HTERT RPE-1 (cell line): ENCODE results near the gene PPP1CA.

Experiments
- in situ Hi-C: fragments of 300-500 bp; cut with MboI; formaldehyde crosslinking; loops from 4 replicates; pipeline ENCODE4 v1.14.3; 2020; ENCODE audit warnings: low sequenced_read_pairs

PPP1CA gene

GRCh38 chr11:67418476-67419281, 17.0 kb upstream of the PPP1CA start:
- in situ Hi-C loops = no loop called here

DNA sequence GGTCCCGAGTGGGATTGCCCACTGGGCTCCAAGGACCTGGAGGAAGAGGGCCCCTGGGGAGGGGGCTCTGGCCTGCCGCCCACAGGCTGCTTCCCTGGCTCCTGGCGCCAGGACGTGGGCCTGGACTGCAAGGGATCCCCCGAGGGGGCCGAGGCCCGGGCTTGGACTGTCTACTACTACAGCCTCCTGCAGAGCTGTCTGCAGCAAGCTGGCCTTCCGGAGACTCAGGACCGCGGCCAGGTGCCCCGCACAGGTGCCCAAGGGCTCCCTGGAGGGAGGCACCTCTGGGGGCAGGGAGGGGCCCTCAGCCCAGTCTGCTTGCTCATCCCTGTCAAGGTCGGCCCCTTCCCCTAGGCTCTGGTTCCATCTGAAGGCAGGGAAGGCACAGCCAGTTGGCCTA, 15.8 kb upstream of the PPP1CA start:
- in situ Hi-C loops = no loop called here

DNA sequence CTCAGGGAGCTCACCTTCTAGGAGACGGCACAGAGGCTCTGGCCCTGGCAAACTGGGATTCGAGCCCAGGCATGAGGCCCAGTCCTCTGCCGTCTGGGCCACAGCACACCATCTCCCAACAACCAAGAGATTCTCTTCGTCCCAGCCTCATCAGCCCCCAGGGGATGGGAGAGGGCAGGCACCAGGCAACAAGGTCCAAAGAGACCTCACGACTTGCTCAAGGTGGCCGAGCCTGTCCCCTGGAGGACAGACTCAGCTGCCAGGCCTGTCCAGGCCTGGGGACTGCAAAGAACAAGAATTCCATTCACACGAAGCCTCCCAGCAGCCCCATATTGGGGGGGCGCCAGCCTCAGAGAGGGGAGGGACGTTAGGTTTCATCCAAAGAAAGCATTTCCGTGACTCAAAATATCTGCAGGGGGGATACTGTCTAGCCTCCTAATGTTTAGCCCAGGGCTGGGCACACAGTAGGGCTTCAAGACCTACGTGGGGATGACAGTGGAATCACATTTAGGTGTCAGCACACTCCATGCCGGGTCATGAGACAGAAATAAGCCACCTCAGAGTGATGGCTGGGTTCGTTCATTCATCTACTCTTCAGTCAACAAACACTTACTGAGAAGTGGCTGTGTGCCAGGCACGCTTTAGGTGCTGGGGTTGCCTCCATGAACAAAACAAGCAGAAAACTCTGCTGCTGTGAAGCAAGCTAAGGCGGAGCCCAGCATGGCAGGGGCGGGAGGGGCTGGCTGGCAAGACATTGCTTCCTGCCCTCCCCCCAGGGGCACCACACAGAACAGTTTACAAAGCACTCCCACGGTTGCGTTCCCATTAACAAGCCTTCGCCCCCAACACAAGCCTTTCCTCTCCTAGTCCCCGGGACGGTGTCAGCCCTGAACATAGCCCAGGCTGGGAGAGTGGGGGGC, 15.0 kb upstream of the PPP1CA start:
- in situ Hi-C loops = no loop called here

- in situ Hi-C loops = no loop called here
These were observed 14.0 kb upstream of the PPP1CA start, which contains the start of gene CARNS1 for GRCh38 chr11:67415501-67416304. CARNS1 (plus strand) TSS chr11:67415678; CDS start chr11:67416200, 522 bp downstream.

GRCh38 chr11:67413266-67413849, 11.7 kb upstream of the PPP1CA start:
- in situ Hi-C loops = no loop called here

DNA sequence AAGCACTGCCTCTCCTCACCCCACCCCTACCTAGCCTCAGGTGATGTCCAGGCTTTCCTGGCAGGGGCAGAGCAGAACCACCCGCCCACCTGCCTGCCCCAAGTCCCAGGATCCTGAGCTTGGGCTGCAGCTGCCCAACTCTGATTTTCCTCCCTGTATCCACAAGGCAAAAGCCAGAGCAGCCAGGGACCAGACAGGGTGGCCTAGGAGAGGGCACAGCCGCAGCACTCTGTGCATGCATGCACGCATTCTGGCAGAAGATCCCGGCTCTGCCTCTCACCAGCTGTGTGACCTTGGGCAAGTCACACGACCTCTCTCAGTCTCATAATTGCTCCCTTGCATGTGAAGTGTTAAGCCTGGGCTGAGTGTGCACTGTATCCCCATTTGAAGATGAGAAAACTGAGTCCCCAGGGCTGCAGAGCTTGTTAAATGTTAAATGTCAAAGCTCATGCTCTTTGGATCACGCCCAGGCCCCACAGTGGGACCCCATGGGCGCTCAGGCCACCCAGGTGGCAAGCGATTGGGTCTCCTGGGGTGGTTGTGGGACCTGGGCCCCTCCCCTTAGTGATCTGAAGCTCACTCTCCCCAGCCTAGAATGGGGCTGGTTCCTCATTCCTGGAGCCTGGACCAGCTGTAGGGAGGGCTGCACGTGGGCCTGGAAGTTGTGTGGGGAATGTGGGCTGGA, 11.0 kb upstream of the PPP1CA start:
- in situ Hi-C loops = no loop called here

- in situ Hi-C loops = no loop called here
These were observed 10.1 kb upstream of the PPP1CA start for GRCh38 chr11:67411785-67412152.

DNA sequence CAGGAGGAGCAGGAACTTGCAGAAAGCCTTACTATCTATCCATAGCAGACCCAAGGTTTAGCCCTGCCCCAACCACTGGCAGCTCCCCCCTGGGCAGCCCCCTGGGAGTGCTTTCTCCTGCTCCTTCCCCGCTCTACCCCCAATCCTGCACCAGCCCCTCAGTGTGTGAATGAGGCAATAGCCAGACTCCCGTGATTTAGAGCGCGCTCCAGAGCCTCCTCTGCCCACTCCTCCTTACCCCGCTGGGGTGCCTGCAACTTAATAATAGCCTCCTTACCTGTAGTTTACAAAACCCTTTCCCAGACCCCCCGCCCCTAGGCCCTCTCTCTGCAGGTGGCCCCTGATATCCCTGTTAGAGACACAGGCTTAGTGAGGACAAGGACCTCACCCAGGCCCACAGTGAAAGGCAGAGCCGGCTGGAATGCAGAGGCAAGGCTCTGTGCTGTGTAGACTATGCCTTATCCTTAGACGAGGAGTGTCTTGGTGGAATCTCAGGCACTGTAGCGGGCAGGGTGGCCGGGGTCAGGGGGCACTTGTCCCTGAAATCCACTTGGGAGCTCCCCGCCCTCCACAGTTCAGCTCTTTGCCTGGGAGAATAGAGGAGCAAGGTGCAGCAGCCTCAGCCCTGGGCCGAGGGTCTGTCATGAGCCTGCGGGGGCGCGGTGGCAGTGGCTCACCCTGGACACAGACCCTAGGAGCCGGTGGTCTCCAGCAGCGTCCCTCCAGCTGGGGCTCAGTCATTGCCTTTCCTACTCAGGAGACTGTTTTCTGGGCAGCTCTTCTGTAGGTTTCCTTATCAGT, 9.5 kb upstream of the PPP1CA start:
- in situ Hi-C loops = no loop called here

DNA sequence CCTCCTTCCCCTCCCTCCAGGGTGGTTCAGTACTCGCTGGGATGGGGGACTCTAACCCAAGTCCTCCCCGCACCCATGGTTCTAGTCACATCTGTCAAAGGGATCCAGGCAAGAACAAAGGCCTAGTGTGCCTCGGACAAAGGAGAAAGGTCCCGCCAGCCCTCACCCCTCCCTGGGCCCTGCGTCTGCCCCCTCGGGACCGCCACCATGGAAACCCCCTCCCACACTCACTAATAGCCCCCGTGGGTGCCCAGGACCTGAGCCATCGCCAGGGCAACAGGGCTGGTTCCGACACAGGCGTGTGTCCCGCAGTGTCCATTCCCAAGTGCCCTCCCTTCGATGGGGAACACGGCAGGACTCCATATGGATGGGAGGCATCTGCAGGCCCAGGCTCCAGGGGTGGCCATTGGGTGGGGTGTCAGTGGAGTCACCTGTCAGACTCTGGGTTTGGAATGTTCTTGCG, 8.7 kb upstream of the PPP1CA start:
- in situ Hi-C loops = no loop called here

DNA sequence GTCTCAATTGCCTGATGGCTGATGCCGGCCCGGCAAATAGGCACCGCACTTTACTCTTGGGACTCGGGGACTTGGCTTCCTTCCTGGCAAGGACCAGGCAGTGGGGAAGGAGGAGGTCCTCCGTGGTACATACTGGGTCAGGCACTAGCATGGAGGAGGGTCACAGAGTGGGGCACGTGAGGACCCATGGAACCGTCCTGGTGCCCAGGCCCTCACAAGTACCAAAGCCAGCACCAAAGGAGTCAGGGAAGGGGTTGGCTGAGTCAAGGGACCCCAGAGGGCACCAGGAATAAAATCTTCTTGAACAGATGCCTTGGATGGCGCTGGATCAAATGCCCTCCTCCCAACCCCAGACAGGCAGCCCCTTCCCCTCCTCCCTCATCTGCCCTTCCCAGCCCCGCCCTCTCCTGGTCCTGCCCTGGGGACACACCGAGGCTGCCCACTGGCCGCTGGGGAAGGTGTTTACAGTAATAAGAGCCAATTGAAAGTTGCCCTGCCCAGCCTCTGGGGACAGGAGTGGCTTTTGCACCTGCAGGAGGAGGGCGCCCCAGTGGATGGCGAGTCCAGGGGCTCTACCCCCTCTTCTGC, 8.2 kb upstream of the PPP1CA start:
- in situ Hi-C loops = no loop called here

- in situ Hi-C loops = no loop called here
These were observed 7.6 kb upstream of the PPP1CA start for GRCh38 chr11:67409261-67409666.

DNA sequence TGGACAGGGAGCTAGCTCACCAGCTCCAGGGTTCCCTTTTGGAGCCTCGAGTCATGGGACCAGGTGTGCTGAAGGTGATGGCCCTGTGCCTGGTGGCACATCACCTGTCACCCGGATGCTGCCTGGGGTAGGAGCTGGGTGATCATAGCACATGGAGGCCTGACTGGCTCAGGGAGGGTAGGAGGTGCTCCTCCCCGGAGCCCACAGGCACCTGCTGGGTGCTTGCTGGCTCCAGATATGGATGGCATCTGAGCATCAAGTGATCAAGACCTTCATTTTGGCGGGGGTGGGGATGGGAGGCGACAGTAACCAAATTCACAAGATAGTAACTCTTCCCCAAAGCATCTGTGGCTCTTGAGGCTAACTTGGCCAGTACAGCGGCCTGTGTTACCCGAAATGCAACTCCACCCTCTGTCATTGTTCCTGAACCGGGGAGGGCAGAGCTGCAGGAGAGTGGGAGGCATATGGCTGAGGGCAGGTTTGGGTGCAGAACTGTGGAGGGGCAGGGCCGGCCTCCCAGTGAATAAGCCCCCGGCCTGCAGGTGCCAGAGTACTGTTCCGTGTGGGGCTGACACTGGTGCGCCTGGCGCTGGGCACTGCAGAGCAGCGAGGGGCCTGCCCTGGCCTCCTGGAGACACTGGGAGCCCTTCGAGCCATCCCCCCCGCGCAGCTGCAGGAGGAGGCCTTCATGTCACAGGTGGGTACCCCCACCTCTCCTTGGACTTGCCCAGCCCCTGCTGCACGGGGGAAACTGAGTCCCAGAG, 7.0 kb upstream of the PPP1CA start:
- in situ Hi-C loops = no loop called here

DNA sequence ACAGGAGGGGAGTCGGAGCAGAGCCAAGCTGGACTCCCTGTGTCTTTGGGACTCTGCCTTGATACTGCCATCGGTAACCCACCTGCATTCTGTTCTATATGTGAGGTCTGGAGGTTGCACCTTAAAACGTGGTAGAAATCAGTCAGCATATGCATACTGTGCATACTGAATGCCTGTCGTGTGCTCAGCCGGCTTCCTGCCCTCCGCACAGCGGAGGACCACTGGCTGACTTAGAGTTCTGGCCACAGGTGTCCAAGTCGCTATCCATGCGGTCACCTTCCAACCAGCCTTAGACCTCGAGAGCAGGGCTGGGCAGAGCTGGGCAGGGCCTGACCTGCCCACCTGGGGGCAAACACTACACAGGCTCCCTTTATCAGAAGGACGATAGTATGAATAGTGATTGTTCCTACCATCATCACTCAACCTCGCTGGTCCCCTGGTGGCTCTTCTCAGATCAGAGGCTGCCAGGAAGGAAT, 6.1 kb upstream of the PPP1CA start:
- in situ Hi-C loops = no loop called here

- in situ Hi-C loops = no loop called here
These were observed 5.5 kb upstream of the PPP1CA start for GRCh38 chr11:67406969-67407687.

- in situ Hi-C loops = no loop called here
These were observed 4.8 kb upstream of the PPP1CA start for GRCh38 chr11:67406420-67406968.

DNA sequence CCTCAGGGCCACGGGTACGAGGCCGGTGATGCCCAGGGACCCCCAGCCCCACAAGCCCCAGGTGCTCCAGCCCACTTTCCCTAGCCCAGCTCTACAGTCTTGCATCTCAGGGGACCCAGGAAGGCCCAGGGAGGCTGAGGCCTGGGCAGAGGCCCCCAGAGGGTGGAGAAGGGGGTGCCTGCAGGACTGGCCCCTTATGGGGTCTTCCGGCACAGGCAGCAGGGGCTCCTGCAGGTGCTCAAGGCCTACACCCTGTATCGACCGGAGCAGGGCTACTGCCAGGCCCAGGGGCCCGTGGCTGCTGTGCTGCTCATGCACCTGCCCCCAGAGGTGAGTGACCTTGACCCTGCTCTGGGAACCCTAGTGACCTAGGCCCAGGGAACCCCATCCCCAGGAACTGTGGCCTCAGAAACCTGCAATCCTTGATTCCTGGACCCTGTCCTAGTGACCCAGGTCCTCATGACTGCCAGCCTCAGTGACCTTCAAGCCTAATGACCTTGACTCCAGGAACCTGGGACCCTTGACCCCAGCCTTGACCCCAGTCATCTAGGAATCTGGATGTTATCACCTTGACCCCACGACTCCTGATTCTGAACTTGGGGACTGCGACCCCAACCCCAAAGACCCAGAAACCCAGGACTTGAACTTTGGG, 4.2 kb upstream of the PPP1CA start:
- in situ Hi-C loops = no loop called here

DNA sequence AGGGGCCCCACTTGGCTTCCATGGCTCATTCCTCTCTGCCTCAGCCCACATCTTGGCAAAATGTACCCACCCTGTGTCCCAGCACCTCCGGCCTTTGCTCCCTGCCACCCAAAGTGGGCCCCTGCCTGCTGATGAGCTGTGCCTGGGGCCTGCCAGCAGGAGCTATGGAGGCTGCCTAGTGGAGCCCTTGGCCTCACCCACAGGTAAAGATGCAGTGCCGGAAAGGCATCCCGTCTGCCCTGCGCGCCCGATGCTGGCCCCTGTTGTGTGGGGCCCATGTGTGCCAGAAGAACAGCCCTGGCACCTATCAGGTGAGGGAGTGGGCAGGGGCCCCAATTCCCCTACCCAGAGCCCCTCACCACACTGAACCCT, 3.5 kb upstream of the PPP1CA start:
- in situ Hi-C loops = no loop called here
